ELF-1 (cell line): ENCODE data around the gene STK32C.
"Not testable (repeated sequence)": the region's sequence is repeated elsewhere in the genome, so short reads cannot be mapped to it uniquely, and the experiment has no call there.

Source experiments
- DNase-seq: peaks from one replicate; pipeline ENCODE4 v3.0.0-alpha.2; 2016; ENCODE audit warnings: low read depth, low spot score

Gene STK32C

GRCh38 chr10:132338876-132339275 lies 31.1 kb upstream of the STK32C start:
- DNase-seq: no peak

DNA sequence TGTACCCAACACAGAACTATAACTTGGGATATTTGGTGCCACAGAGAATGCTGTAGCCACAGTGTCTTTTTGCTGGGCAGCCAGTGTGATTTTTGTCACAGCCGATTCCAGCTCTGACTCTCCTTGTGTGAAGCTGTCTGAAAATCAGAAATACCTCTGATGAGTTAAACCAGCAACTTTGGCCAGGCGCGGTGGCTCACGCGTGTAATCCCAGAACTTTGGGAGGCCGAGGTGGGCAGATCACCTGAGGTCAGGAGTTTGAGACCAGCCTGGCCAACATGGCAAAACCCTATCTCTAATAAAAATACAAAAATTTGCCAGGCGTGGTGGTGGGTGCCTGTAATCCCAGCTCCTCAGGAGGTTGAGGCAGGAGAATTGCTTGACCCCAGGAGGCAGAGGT lies 30.1 kb upstream of the STK32C start:
- DNase-seq: not testable (repeated sequence)

GRCh38 chr10:132336919-132337407 lies 29.2 kb upstream of the STK32C start:
- DNase-seq: peak; percentile 63

DNA sequence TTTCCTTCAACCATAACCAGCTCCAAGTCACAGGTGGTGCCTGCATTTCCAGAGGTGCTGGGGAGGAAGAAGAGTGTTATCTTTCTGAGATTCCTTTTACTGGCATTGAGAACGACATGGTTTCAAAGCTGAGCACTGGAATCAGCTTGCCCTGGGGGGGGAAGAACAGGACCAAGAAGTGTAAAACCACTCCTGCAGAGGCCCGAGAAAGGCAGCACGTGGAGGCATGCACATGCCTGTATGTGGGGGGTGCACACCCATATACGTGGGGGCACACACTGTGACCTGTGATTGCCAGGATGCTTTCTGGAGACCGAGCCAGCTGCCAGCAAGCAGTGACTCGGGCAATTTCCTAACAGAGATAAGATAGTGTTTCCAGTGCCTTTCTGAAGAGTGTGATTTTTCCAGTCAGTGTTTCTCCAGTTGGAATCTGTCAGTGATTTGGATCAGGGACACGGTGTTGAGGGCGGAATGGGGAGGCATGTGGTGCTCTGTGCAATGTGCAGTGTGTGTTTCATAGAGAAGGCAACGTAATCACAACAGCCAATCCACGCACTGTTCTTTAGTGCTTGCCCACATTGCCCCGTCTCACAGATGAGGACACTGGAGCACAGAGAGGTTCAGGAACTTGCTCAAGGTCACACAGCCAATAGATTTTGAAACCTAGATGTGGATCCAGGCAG lies 28.5 kb upstream of the STK32C start:
- no peak for DNase-seq

GRCh38 chr10:132335189-132336063 lies 27.7 kb upstream of the STK32C start:
- peak; percentile 39 for DNase-seq

DNA sequence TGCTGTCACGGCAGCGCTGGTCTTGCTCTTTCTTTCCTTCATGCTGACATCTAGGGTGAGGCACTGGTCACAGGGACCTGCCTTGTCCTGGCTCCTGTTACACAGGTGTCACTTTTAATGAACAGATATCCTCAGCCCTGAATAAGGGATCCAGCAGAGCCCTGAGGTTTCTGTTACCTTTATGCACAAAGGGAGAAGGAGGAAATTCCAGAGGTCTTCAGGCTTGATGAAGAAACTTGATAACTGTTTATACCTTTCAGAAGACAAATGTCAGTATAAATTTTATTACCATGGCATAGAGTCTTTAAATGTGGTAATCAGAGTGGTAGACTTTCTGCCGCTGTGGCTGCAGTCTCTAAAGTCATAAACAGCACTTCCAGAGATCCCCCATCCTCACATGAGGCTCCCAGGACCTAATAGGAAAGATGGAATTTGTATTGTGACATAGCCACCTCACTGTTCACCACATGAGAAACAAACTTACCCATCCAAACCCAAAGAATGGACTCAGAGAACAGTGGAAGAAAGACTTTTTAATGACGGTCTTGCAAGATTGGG lies 27.0 kb upstream of the STK32C start:
- no peak for DNase-seq

GRCh38 chr10:132333386-132333785 lies 25.6 kb upstream of the STK32C start:
- no peak for DNase-seq

- DNase-seq: no peak
Observed at GRCh38 chr10:132332433-132332754, 24.6 kb upstream of the STK32C start.

DNA sequence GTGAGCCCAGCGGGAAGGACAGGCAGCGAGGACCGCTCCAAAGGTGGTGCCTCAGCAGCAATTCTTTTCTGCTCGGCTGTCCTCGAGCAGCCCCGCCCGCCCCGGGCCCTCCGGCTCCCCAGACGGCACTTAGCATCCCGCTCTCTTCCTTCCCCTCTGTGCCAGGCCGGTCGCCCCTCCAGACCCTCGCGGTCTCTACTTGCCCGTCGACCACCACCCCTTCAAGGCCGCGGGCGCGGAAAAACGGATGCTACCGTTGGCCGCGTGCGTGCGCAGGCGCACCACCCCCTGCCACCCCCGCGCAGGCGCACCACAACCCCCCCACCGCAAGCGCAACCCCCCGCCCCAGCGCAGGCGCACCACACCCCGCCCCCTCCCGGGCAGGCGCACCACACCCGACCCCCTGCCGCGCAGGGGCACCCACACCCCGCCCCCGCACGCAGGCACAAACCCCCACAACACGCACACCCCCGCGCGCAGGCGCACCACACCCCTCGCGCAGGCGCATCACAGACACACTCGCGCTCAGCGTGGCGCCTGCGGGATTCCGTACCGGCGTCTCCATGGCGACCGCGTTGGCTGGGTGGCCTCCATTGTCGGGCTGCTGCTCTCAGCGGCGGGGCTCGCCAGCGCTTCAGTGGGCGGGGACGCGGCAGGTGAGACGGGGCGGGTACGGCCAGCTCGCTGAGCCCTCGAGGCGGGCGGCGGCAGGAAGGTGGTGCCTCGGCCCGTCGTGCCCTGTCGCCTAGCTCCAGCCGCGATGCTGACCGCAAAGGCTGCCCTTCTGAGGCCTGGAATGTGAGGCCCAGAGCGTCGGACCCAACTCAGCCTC lies 24.1 kb upstream of the STK32C start, which contains the start of gene LRRC27:
Gene LRRC27 (plus strand): TSS at position 593 of the 832 bp plus-strand sequence. CDS start 1,332 bp downstream, outside the sequence.
- peak; percentile 97 for DNase-seq

GRCh38 chr10:132330486-132330833 lies 22.7 kb upstream of the STK32C start:
- DNase-seq: no peak

DNA sequence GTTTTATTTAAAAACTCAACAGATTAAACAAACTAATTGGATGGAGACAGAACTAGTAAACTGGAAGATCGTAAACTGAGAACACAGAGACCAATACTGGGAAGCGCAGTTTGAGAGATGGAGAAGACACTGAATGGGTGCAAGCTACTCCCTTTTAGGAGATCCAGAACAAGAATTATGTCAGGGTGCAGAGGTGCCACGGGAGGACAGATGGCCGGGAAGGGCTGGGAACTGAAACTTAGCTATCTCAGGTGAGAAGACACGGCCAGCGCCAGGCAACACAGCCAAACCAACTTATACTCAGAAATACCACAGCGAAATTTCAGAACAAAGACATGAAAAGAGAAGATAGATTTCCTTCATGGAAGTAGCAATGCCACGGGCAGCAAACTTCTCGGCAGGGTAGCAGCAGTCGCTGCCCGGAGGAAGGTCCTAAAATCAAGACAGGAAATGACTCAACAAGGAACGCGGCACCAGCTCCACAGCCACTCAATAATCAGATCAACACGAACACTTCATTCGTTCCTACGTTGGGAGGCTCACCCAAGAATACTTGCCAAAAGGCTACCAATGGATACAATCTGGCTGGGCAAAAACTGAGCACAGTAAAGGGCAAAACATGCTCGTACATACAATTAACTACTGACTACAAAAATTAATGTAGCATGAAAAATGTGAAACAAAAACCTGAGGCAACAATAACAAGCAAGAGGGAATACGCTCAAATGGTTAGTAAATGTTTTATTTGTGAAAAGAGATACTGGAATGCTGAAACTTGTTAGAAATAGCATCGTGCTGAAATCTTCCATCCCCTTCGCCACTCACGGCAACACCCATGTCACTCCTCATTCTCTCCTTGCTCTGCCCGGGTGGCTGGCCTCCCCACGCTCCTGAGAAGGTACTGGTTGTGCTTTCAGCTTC lies 22.1 kb upstream of the STK32C start:
- DNase-seq: peak; percentile 37

DNA sequence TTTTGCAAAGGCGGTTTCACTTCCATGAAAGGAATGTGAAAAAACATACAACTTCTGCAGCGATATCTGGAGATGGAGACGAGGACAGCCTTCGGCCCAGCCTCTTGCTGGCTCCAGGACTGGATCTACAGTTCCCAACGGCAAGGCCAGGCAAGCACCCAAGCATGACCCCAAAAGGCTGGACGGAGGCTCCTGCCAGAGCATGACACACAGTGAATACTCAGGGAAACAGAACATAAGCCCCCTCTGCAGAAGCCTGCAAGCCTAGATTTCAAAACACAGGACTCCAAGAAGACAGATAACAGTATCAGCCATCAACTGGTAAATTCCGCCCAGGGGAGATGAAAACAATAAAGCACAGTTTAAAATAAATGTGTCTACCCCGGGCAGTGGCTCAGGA lies 21.0 kb upstream of the STK32C start:
- no peak for DNase-seq

GRCh38 chr10:132328106-132328505 lies 20.4 kb upstream of the STK32C start:
- no peak for DNase-seq

DNA sequence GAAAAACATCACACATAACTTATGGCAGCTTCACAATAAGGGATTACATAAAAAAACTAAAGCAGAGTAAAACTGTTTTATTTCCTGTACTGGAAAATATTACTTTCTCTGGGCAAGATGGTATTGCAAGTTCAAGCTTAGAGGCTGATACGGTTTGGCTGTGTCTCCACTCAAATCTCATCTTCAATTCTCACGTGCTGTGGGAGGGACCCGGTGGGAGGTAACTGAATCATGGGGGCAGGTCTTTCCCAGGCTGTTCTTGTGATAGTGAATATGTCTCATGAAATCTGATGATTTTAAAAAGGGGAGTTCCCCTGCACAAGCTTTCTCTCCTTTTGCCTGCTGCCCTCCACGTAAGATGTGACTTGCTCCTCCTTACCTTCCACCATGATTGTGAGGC lies 19.2 kb upstream of the STK32C start:
- DNase-seq: no peak

- no peak for DNase-seq
Observed at GRCh38 chr10:132326344-132326889, 18.7 kb upstream of the STK32C start.

DNA sequence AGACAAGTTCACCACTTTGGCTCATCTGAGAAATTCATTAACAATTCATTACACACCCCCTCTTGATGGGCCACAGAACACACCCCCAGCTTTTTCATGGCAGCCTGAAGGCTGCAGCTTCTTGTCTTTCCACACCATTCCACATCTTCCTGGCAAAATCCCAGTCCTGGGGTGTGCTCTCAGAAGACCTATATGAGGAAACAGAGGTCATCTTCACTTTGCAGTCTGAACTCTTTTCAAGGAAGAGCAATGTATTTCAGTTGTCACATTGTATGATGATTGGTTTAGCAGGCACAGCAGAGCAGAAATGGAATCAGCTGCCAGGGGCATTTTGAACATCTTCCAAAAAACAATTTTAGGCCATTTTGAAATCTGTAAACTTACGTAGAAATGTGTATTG lies 16.4 kb upstream of the STK32C start:
- DNase-seq: no peak

- DNase-seq: no peak
Observed at GRCh38 chr10:132322586-132323048, 14.9 kb upstream of the STK32C start.

DNA sequence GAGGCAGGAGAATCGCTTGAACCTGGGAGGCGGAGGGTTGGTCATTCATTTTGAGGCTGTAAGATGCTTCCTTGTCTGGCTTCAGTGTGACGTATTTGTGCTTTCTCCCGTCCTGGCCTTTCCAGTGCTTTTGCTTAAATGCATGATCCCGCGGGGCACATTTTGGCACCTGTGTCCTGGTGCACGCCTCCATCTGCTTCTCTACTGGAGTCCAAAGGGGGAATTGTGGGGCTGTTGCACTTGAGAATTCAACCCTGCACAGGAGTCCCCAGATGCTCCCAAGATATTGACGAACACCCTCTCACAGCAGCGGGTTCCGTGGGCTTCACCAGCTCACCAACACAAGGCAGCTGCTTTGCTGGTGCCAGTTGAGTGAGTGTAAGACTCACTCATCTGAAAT lies 14.0 kb upstream of the STK32C start:
- no peak for DNase-seq

DNA sequence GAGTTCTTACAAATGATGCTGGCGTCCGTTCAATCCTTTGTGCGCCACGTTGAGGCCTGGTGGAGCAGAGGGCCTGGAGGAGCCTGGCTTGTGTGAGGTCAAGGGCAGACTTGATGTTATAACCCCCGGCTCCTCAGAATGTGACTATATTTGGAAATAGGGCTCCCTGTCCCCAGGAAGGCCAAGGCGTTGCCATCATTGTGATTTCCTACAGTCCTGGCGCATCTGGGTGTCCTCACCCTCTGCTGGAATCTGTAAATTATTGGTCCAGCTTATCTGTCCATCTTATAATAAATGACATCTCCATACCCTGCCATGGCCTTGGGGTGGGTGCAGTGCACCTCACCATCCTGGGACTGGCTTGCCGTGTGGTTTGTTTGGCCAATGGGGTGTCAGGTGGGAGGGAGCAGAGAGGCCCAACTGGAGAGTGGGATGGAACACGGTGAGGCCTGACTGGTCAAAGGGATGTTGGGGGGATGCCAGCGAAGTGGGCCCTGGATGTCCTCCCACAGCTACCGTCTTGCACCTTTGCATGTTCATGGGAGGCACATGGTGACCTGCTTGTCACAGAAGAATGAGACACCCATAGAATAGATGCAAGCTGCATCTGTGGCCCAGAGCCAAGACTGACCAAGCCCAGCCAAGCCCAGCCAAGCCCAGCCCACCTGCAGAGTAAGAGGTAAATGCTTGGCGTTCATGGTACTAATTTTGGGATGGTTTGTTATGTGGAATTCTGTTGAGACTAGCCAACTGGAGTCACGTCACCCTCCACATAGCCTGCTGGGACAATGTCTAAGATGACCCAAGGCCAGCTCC lies 13.1 kb upstream of the STK32C start:
- DNase-seq: no peak
